ENCODE measurements around the gene LGMN.
"Not testable (repeated sequence)": the region's sequence is repeated elsewhere in the genome, so short reads cannot be mapped to it uniquely, and the experiment has no call there.

Gene LGMN

DNA sequence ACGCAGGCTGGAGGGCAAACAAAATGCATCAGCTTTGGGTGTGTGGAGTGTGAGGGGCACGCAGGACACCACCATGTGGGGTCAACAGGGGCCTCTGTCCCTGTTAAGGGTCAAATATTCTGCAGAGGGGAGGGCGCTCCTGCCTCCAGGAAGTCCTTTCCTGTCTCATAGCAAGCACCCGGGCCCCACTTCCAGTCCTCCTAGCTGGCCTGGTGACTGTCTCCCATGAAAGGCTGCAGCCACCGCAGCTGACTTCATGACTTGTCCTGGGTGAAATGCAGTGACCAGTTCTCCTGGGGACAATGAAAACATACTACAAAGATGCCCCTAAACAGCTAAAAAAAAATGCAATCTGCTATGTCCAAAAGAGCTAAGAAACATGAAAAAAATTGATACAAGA, 53.6 kb downstream of the LGMN start:
- DNase-seq (ENCODE audit: low spot score) = no peak

DNA sequence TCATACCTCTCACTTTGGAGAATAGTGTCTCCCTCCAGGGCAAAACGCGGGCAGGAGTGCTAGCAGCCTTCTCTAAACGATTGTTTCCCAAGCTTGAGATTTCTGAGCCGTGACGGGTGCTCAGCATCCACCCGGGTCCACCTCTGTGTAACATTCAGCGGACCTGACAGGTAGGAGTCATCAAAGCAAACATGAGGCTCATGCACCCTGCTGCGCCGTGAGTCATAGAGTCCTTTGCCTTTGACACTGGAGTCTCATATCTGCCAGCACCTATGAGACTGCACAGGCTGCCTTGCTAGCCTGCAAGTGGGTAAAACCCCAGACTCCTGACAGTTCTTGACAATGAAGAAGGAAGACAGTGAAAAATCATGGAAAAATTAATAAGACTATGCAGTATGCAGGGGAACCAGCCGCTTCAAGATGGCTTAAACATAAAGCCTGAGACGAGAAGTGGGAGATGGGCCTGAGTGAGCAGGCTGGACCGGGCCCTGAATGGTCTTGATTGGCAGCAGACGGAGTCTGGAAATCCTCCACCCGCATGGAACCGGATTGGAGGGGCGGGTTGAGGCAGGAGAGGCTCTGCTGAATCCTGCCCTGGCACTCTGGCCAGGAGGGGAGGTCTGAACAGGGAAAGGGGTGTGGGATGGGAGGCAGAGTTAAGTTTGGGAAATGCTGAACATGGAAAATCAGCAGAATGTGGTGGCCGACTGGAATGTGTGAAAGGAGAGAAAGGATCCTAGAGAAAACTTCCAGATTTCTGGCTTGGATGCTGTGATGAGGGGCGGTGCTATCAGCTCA, 54.2 kb downstream of the LGMN start:
- no peak for DNase-seq (ENCODE audit: low spot score)

DNA sequence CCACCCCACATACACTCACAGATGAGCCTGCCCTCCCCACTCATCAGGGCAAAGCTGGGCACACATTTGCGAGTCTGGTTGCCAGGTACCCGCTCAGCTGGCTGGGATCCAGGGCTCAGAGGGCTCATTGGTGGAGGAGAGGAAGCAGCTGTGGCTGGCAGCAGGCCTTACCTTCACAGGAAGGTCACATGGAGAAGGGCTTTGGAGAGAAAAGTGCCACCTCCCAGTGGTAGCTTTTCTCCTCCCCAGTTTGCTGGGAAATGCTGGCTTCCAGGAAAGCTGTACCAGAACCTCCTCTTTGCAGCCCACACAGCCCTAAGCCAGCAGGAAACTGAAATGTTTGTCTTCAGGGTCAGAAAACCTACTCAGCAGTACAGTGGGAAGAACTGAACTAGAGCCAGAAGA, 55.6 kb downstream of the LGMN start:
- no peak for DNase-seq (ENCODE audit: low spot score)

DNA sequence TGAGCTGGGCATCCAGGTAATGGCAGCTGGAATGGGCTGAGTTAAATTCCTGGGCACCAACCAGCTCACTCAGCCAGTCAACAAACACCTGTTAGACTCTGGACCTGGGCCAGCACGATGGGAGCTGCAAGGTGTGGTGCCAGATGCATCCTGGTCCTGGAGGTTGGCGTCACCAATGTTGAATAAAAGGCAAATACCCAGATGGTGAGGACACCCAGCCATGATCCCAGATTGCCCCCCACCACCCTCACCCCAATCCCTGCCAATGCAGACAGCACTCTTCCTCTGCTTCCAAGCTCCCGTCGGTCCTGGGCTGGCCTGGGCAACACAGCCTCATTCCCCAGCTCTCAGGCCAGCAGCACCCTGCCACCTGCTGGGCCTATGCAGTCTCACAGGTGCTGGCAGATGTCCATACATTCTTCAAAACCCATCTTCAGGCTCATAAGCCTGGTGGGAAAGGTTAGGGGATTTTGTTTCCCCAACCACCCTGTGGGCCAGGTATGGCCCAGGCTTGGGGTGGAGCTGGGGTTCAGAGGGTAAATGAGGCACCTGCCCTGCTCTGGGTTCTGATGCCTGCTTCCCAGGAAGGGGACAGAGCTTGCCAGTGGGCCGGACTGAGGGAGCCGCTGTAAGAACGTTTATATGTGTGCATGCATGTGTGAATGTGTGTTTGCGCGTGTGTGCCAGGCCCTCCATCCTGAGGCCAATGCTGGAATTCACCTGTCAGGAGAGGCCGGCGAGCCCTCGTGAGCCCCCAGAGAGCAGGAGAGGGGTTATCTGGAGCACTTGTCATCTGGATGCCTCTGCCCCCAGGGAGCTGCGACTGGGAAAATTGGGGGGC, 58.0 kb downstream of the LGMN start:
- DNase-seq (ENCODE audit: low spot score) = no peak

DNA sequence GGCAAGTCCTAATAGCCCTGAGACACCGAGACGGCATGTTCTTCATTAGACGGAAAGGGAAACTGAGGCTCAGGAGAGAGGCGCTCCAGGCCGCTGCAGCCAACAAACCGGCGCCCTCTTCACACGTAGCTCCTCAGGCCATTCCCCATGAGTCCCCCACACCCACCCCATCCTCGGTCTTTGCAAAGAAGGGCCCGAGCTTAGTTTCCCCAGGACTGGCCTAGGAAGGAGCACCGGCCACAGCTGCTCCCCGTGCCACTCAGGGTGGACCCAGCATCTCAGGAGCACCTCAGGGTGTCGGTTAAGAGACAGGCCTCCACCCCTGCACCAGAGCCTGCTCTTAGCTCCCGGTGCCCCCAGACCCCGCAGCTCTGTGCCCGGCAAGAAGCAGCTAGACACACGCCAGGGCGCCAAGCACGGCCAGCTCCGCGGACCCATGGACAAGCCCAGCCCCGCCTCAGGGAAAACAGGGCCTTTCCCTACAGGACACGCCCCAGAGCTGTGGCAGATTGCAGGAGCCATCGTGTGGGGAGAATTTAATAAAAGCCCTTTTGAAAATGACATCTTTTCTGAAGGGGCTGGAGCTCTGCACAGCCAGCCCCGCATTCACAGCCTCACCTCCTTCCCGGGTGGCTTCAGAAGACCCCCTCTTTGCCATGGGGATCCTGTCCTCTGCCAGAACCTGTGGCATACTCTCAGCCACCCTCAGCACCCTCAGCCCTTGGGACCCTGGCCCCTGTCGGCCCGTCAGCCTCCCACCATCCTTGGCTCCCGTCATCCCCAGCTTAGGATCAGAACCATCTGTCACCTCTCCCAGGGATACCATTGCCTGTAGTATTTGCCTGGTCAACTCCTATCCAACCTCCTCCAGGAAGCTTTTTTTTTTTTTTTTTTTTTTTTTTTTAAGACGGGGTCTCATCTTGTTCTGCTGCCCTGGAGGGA, 59.7 kb downstream of the LGMN start:
- DNase-seq (ENCODE audit: low spot score) = no peak

DNA sequence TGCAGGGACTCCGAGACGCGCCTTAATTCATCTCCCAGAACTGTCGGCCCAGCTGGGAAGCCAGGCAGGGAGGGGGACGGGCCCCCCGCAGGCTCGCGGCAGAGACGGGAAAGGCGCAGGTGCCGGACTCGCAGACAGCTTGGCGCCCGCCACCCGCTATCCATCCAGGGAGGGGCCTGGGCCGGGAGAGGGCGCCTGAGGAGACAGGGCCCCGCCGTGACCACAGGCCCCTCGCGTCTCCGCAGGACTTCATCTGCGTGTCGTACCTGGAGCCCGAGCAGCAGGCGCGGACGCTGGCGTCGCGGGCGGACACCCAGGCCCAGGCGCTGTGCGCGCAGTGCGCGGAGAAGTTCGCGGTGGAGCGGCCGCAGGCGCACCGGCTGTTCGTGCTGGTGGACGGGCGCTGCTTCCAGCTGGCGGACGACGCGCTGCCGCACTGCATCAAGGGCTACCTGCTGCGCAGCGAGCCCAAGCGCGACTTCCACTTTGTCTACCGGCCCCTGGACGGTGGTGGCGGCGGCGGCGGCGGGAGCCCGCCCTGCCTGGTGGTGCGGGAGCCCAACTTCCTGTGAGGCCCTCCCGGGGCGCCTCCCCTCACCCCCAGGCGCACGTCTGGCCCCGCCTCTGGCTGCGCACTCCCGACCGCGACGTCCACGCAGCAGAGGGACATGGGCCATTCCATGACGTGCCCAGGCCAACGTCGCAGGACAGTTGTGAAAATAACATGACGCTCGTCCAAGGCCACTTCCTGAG, 60.6 kb downstream of the LGMN start:
- no peak for DNase-seq (ENCODE audit: low spot score)

DNA sequence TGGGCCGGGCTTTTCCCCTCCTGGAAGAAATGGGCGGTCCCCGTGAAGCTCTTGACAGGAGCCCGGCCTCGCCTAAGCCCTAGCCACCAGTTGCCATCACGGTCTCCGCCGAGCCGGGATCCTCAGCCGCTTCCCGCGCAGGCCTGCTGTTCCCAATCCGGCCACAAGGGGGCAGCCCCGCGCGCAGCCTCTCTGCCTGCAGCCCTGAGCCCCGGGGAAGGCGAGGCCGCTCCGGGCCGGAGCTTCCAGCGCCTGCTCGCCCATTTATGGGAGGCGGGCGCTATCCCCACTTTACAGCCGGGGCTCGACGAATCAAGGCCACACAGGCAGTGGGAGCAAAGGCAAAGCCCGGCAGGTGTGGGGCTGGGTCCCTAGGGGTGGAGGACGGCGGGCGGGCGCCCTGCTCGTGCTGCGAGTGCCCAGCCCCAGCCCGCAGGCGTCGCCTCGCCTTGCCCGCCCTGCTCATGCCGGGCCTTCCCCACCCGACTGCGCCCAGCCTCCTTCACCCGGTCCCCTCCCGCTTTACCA, 61.5 kb downstream of the LGMN start:
- peak; percentile 54 for DNase-seq (ENCODE audit: low spot score)

DNA sequence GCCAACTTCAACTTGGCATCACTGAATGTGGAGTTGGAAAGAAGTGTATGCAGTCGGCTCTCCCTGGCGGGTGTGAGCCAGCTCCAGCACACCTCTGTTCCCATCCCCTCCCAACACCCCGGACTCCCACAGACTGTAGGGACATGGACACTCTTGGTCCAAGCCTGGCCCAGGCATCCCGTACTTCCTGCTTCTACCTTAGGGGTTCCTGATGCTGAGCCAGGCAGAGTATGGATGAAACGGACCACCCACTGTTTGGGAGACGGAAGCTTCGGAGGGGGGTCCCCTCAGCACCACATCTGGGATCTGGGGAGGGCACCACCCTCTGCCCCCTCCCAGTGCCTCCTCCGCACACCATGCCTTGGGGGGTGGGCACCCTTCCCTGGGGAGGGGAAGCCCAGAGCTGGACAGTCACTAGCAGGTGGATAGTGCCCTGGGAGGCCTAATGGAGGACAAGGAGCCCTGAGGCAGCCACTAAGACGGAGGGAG, 62.0 kb downstream of the LGMN start:
- DNase-seq (ENCODE audit: low spot score) = no peak

DNA sequence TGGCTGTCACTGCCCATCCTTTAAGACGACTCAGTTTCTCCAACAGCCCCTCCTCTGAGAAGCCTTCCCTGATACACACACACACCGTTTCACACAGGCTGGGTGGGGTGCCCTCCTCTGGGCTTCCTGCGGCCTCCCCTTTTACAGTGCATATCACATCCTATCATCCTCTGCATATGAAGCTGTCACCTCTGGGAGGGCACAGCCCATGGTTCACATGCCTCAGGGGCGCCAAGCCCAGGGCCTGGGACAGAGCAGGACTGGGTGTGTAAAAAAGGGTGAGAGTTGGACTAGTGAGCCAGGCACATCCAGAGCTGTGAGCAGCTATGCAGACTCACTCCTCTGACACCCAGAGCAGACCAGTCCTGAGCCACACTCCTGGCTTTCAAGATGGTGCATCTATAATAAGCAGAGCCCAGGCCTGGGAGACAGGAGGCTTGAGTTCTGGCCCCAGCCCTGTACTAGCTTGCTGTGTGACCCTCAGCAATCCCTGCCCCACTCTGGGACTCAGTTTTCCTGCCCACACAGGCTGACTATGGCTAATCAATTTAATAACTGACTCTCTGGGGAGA, 62.6 kb downstream of the LGMN start:
- no peak for DNase-seq (ENCODE audit: low spot score)

DNA sequence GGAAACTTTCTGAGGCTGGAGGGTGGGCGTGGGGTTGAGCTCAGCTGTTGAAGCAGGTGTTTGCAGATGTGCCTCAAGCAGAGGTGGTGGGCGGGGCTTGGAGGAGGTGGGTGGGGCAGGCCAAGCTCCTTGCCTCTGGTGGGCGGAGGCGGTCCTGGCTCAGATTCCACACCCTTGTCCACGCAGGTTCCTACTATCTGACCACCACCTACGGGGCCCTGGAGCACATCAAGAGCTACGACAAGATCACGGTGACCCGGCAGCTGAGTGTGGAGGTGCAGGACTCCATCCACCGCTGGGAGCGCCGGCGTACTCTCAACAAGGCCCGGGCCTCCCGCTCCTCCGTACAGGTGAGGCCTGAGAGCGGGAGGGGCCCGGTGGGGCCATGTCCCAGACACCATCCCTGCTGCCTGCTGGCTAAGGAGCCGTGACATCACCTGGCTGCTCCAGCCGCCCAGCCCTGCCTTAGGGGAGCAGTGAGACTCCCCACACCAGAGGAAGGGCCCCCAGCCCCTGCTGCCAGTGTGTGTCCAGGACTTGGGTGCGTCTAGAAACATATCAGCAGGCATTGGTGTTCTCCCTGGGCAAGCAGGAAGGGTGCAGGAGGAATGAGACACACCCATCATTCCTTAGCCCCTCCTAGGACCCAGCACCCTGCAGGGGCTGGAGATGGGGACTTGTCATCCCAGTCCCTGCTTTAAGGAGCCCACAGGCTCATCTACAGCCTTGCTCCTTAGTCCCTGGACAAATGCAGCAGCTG, 63.4 kb downstream of the LGMN start:
- no peak for DNase-seq (ENCODE audit: low spot score)

DNA sequence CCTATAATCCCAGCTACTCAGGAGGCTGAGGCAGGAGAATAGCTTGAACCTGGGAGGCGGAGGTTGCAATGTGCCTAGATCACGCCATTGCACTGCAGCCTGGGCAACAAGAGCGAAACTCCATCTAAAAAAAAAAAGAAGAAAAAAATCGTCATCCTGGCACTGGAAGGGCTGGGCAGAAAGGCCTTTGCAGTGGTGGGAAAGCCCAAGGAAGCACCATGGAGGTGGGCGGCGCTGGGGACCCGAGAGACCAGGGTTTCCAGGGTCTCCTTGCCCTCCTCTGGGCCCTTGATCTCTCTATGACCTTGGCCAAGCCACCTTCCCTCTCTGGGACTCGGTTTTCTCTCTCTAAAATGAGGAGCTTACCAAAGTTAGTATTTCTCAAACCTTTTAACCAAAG, 65.4 kb downstream of the LGMN start:
- no peak for DNase-seq (ENCODE audit: low spot score)

DNA sequence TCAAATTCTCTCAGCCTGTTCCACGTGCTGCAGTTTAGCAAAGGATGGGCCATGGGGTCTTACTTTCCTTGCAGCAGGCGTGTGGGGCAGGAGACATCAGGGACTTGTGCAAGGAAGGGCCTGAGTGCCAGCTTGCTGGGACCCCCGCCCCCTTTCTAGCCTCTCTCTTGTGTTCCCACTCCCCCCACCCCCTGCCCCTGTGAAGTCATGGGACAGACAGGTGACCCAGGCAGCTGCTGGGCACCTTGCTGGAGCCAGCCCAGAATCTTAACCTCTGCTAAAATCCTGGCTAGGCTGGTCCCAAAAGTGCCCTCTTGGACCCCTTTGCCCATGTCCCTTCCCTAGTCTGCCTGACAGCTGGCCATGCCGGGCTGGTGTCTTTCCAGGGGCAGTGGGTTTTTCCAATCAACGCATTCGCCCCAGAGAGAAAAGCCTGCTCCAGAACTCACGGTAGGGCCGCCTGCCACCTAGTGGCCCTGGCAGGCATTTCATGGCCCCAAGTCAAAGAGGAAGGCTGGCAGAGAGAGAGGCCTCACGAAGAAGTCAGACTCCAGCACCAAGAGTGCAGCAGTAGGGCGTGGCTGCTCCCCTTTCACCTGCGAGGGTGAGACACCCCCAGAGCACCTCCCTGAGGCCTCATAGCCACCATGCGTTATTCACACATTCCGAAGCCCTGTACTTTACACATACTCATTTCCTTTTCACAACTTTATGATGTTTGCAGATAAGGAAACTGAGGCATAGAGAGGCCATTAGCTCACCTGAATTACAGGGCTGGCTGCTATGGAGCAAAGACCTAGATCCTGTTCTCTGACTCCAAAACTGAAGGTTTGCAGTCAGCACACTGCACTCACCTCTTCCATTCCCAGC, 67.4 kb downstream of the LGMN start:
- no peak for DNase-seq (ENCODE audit: low spot score)

DNA sequence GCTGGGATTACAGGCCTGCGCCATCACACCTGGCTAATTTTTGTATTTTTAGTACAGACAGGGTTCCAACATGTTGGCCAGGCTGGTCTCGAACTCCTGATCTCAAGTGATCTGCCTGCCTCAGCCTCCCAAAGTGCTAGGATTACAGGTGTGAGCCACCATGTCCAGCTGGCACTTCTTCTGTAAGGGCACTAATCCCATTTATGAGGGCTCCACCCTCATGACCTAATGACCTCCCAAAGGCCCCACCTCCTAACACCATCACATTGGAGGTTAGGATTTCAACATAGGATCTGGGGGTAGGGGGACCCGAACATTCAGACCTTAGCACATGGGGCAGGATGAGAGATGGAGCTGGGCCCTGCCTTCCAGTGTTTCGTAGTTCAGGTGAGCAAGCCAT, 68.1 kb downstream of the LGMN start:
- not testable (repeated sequence) for DNase-seq (ENCODE audit: low spot score)

DNA sequence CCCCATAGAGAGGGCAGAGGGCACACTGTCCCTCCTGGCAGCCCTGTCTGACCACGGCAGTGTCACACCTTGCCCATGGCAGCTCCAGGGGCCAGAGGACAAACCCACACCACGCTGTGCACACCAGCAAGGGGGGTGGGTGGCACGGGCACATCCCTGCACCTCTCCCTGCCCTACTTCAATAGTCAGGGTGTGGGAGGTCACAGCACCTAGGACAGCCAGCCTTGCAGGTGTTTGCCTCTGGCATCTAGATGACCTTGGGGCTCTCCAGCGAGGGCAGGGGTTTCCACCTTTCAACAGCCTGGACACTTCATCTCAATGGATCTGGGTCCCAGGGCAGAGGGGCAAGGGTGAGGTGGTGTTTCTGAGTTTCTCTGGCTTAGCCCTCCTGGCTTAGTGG, 69.2 kb downstream of the LGMN start:
- no peak for DNase-seq (ENCODE audit: low spot score)

DNA sequence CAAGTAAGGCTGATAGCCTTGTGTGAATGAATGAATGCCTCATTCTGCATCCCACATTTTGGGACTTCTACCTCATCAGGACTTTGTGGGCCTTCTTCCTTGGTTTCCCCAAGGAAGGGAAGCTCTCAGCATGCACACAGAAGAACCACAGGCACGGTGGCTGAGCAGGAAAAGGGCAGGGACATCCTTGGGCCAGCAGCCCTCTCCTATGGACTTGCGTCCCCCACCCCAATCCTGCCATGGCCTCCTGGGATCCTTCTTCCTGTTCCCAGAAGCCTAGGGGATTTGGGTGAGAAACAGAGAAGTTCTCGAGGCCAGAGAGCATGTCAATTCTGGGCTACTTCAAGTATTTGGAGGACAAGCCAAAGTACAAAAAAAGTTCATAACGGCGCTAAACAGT, 69.7 kb downstream of the LGMN start:
- no peak for DNase-seq (ENCODE audit: low spot score)

DNA sequence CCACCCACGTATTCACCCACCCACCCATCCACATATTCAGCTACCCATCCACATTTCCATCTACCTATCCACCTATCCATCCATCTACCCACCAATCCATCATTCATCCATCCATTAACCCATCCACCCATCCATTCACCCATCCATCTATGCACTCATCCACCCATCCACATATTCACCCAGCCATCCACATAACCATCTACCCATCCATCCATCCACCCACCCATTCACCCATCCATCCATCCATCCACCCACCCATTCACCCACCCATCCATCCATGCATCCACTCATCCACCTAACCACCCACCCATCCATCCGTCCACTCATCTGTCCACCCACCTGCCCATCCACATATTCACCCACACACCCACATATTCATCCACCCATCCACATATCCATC, 70.5 kb downstream of the LGMN start:
- no peak for DNase-seq (ENCODE audit: low spot score)

DNA sequence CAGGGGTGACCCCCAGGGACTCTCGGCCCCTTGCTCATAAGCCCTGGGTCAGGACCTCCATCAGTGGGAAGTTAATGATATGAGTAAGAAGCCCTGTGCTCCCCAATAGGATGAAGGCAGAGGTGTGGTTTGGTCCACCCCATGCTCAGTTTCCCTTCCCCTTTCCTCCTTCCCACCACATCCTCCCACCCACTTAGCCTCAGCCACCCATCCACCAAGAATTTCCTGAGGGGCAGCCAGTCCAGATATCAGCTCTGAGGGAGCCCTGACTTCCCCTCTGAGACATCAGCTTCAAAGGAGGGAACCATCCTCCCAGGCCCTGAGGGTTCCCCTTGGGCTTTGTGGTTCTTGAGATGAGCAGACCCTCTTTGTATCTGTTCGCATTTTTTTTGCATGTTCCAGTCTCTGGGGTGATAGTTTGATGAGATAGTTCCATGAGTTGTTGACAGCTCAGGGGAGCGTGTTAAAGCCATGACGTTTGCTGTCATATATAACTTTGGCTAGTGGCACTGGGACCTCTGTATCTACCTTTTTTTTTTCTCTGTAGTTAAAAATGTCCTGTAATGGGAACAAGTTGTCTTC, 71.2 kb downstream of the LGMN start:
- peak; percentile 58 for DNase-seq (ENCODE audit: low spot score)

DNA sequence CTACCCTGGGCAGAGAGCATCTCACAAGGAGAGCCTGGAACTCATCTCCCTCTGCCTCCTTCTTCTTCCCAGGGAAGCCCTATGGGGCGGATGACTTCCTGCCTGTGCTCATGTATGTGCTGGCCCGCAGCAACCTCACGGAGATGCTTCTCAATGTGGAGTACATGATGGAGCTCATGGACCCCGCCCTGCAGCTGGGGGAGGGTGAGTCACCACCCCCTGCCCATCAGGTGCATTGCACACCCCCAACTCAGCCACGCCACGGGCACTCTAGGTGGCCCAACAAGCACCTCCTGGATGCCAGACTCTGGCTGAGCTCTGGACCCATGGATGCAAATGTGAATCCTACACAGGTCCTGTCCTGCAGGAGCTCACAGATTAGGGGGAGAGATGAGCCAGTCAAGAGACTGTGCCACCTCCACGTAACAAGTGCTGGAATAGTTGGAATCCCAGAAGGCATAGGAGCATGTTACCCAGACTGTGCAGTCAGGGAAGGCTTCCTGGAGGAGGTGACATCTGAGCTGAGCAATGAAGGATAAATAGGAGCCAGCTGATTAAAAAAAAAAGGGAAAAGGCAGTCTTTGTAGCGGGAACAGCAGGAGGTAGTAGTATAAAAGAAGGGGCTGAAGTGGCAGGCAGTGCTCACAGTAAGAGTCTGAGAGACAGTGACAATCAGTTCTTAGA, 71.9 kb downstream of the LGMN start:
- no peak for DNase-seq (ENCODE audit: low spot score)

Data from globus pallidus (tissue), 1 donor.